WTC11 (cell line): ENCODE results near the gene MOV10. TPM values are rescaled to one million over a fixed set of nuclear protein-coding genes. Genes with fewer than 3 reads are reported as not detected.
A peak's percentile ranks its signal among the peaks of the same experiment; 100 is the strongest.

Source experiments
- ATAC-seq: fragments of 200-7000 bp; cut with Tn5 transposase; 2 replicates; pipeline ENCODE4 v1.10.0; 2021; ENCODE audit warnings: mild to moderate bottlenecking, moderate library complexity
- CTCF ChIA-PET: fragments of 300-600 bp; sonication (Branson Sonifier 250); formaldehyde crosslinking; loops from one replicate; lab custom pipeline; 2021; ENCODE audit warnings: antibody characterized with exemption; lab: Charles Lee
- POLR2A ChIA-PET: fragments of 350-600 bp; sonication (Branson Sonifier 250); formaldehyde crosslinking; loops from one replicate; lab custom pipeline; 2021; ENCODE audit warnings: antibody characterized with exemption; lab: Charles Lee
- DNase-seq: peaks from one replicate; pipeline ENCODE4 v3.0.0; 2021; ENCODE audit warnings: low spot score
- H3K27ac Mint-ChIP-seq: 2 replicates; pipeline ENCODE4 v1.8.0; 2021; ENCODE audit warnings: mixed read lengths
- H3K27me3 Mint-ChIP-seq: 2 replicates; pipeline ENCODE4 v1.8.0; 2021; ENCODE audit warnings: low read depth, mild to moderate bottlenecking, moderate library complexity, mixed read lengths
- H3K36me3 Mint-ChIP-seq: 2 replicates; pipeline ENCODE4 v1.8.0; 2021; ENCODE audit warnings: mixed read lengths
- H3K4me1 Mint-ChIP-seq: 2 replicates; pipeline ENCODE4 v1.8.0; 2022; ENCODE audit warnings: mixed read lengths
- H3K4me3 Mint-ChIP-seq: 2 replicates; pipeline ENCODE4 v1.8.0; 2021; ENCODE audit warnings: mild to moderate bottlenecking, moderate library complexity, mixed read lengths
- H3K9me3 Mint-ChIP-seq: 2 replicates; pipeline ENCODE4 v1.8.0; 2021; ENCODE audit warnings: mixed read lengths
- ATF1 ChIP-seq: sonication (generic); formaldehyde crosslinking; IDR thresholded peaks from 2 replicates; pipeline ENCODE4 v1.8.1; 2023; ENCODE audit warnings: mild to moderate bottlenecking, moderate library complexity, missing genetic modification reagents
- ATF3 ChIP-seq: sonication (generic); formaldehyde crosslinking; conservative IDR thresholded peaks from 2 replicates; pipeline ENCODE4 v1.8.1; 2022; ENCODE audit warnings: mild to moderate bottlenecking, missing genetic modification reagents
- CREB1 ChIP-seq: sonication (generic); formaldehyde crosslinking; IDR thresholded peaks from 2 replicates; pipeline ENCODE4 v1.8.0; 2023; ENCODE audit warnings: mild to moderate bottlenecking, missing genetic modification reagents
- CREM ChIP-seq: sonication (generic); formaldehyde crosslinking; IDR thresholded peaks from 2 replicates; pipeline ENCODE4 v1.8.1; 2022; ENCODE audit warnings: mild to moderate bottlenecking, missing genetic modification reagents, moderate library complexity
- E2F1 ChIP-seq: sonication (generic); formaldehyde crosslinking; IDR thresholded peaks from 2 replicates; pipeline ENCODE4 v1.8.0; 2022; ENCODE audit warnings: mild to moderate bottlenecking, missing genetic modification reagents
- IRF1 ChIP-seq: sonication (generic); formaldehyde crosslinking; IDR thresholded peaks from 2 replicates; pipeline ENCODE4 v1.8.0; 2023; ENCODE audit warnings: missing genetic modification reagents
- MAX ChIP-seq: sonication (generic); formaldehyde crosslinking; IDR thresholded peaks from 2 replicates; pipeline ENCODE4 v1.8.0; 2022; ENCODE audit warnings: mild to moderate bottlenecking, missing genetic modification reagents
- PRRX2 ChIP-seq: fragments of 250-450 bp; sonication (Bioruptor Pico); IDR thresholded peaks from 2 replicates; pipeline ENCODE4 v1.8.0; 2021; ENCODE audit warnings: mild to moderate bottlenecking
- STAT6 ChIP-seq: sonication (generic); formaldehyde crosslinking; conservative IDR thresholded peaks from 2 replicates; pipeline ENCODE4 v1.8.1; 2023; ENCODE audit warnings: mild to moderate bottlenecking, low read depth, missing genetic modification reagents, moderate library complexity
- TCF7 ChIP-seq: sonication (generic); formaldehyde crosslinking; IDR thresholded peaks from 2 replicates; pipeline ENCODE4 v1.8.0; 2022; ENCODE audit warnings: mild to moderate bottlenecking, low read depth, missing genetic modification reagents, moderate library complexity
- ZMAT4 ChIP-seq: fragments of 250-450 bp; sonication (Bioruptor Pico); IDR thresholded peaks from 2 replicates; pipeline ENCODE4 v1.9.0; 2021; ENCODE audit warnings: mild to moderate bottlenecking
- ZNF138 ChIP-seq: sonication (generic); formaldehyde crosslinking; conservative IDR thresholded peaks from 2 replicates; pipeline ENCODE4 v1.8.1; 2022; ENCODE audit warnings: mild to moderate bottlenecking, moderate library complexity, missing genetic modification reagents
- ZNF219 ChIP-seq: sonication (generic); formaldehyde crosslinking; IDR thresholded peaks from 2 replicates; pipeline ENCODE4 v1.8.0; 2023; ENCODE audit warnings: missing genetic modification reagents, mild to moderate bottlenecking, borderline replicate concordance
- ZNF281 ChIP-seq: sonication (generic); formaldehyde crosslinking; IDR thresholded peaks from 2 replicates; pipeline ENCODE4 v1.8.0; 2023; ENCODE audit warnings: mild to moderate bottlenecking, missing genetic modification reagents
- ZNF416 ChIP-seq: fragments of 250-450 bp; sonication (Bioruptor Pico); IDR thresholded peaks from 2 replicates; pipeline ENCODE4 v1.9.0; 2021; ENCODE audit warnings: mild to moderate bottlenecking, inconsistent platforms
- ZNF425 ChIP-seq: fragments of 250-450 bp; sonication (Bioruptor Pico); conservative IDR thresholded peaks from 2 replicates; pipeline ENCODE4 v1.9.0; 2021; ENCODE audit warnings: mild to moderate bottlenecking
- ZNF512 ChIP-seq: sonication (generic); formaldehyde crosslinking; IDR thresholded peaks from 2 replicates; pipeline ENCODE4 v1.8.1; 2022; ENCODE audit warnings: missing genetic modification reagents, borderline replicate concordance
- ZSCAN18 ChIP-seq: fragments of 250-450 bp; sonication (Bioruptor Pico); IDR thresholded peaks from 2 replicates; pipeline ENCODE4 v2.1.2; 2022; ENCODE audit warnings: mild to moderate bottlenecking, moderate library complexity
- total RNA-seq: library from RNA; stranded (reverse); gene quantifications from 3 replicates; pipeline ENCODE4 v1.2.3, GENCODE V29; 2021

Gene MOV10
- total RNA-seq, 1 experiment from 2014 or later: 80.7 TPM

- TF ChIP-seq TCF7: no peak
- TF ChIP-seq ATF1: no peak
- 0 out of 2 replicates have a peak, but pooled peaks have one; percentile 25 for TF ChIP-seq E2F1 (CRISPR knock-in tag)
- TF ChIP-seq ZNF512: no peak
- peak; percentile 22; the same call in 1 of the 2 replicates for TF ChIP-seq MAX (CRISPR knock-in tag)
- no peak for TF ChIP-seq ATF3
- no peak for TF ChIP-seq ZNF219 (CRISPR knock-in tag)
- no peak for TF ChIP-seq PRRX2 (CRISPR knock-in tag)
These were observed 48.4 kb downstream of the MOV10 start (continued) for GRCh38 chr1:112722601-112723510.

GRCh38 chr1:112723511-112723839 is 49.0 kb downstream of the MOV10 start:
- ChIA-PET CTCF (interaction anchor here (1.1 to 12.5 kb wide), 5 partner anchors 9 to 319 kb away, joined by 3 to 373 read pairs (median 5); partner anchors contain the start of gene PPM1J), POLR2A (interaction anchor here (0.9 to 1.4 kb wide), 2 partner anchors 80 to 483 kb away, joined by 3 read pairs; no protein-coding TSS in a partner anchor)
- Mint-ChIP-seq H3K4me3 (peak overlapping the region; percentile 67), H3K27me3 (peaks cover 57% of the 10 kb centered on the region), H3K36me3 (no peaks in the 10 kb centered on the region), H3K4me1 (peaks cover 18% of the 10 kb centered on the region), H3K27ac (no peak overlapping the region), H3K9me3 (peaks cover 5% of the 10 kb centered on the region)
- DNase-seq: no peak
- no peak for ATAC-seq
- no peak for TF ChIP-seq STAT6 (CRISPR knock-in tag)
- no peak for TF ChIP-seq IRF1 (CRISPR knock-in tag)
- no peak for TF ChIP-seq ZNF281 (CRISPR knock-in tag)
- no peak for TF ChIP-seq ATF1
- TF ChIP-seq ZNF416 (CRISPR knock-in tag): no peak
- no peak for TF ChIP-seq ZMAT4
- no peak for TF ChIP-seq CREB1
- no peak for TF ChIP-seq ZNF138
- TF ChIP-seq CREM (CRISPR knock-in tag): no peak
- TF ChIP-seq ZNF425 (CRISPR knock-in tag): no peak
- no peak for TF ChIP-seq ZSCAN18 (CRISPR knock-in tag)
